ENCODE data around the gene CTBP2. TPM values are rescaled to one million over a fixed set of nuclear protein-coding genes. Genes with fewer than 3 reads are reported as not detected.
A peak's percentile ranks its signal among the peaks of the same experiment; 100 is the strongest.

CTBP2 gene
- total and polyA plus RNA-seq, 8 donors = 21.4 to 60.8 (median 31.1) TPM

- Histone ChIP-seq H3K27ac (peak overlapping the region in 3 of 4 donors; percentile 22 to 51 (median 30)), H3K36me3 (no peaks in the 10 kb centered on the region), H3K4me1 (peaks cover 12 to 20% (median 17%) of the 10 kb centered on the region in 3 donors), H3K27me3 (no peaks in the 10 kb centered on the region), H3K4me3 (no peak overlapping the region), H3K9me3 (no peaks in the 10 kb centered on the region)
- WGBS, 2 donors = 27 to 31% methylated on average over 16 of the region's 16 CpGs
- FAIRE-seq (no peak), DNase-seq (peak; percentile 80 to 95 (median 90)), ATAC-seq (peak; percentile 81 to 95 (median 90))
- TF ChIP-seq, protein P1, sequence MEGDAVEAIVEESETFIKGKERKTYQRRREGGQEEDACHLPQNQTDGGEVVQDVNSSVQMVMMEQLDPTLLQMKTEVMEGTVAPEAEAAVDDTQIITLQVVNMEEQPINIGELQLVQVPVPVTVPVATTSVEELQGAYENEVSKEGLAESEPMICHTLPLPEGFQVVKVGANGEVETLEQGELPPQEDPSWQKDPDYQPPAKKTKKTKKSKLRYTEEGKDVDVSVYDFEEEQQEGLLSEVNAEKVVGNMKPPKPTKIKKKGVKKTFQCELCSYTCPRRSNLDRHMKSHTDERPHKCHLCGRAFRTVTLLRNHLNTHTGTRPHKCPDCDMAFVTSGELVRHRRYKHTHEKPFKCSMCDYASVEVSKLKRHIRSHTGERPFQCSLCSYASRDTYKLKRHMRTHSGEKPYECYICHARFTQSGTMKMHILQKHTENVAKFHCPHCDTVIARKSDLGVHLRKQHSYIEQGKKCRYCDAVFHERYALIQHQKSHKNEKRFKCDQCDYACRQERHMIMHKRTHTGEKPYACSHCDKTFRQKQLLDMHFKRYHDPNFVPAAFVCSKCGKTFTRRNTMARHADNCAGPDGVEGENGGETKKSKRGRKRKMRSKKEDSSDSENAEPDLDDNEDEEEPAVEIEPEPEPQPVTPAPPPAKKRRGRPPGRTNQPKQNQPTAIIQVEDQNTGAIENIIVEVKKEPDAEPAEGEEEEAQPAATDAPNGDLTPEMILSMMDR (IDR thresholded peaks at IDR 0.05) = peak; percentile 93 to 100 (median 98)
- intact Hi-C loops (cut with DNase I) = no loop called here
Measured at GRCh38 chr10:125048094-125048864, 112.1 kb downstream of the CTBP2 start.

DNA sequence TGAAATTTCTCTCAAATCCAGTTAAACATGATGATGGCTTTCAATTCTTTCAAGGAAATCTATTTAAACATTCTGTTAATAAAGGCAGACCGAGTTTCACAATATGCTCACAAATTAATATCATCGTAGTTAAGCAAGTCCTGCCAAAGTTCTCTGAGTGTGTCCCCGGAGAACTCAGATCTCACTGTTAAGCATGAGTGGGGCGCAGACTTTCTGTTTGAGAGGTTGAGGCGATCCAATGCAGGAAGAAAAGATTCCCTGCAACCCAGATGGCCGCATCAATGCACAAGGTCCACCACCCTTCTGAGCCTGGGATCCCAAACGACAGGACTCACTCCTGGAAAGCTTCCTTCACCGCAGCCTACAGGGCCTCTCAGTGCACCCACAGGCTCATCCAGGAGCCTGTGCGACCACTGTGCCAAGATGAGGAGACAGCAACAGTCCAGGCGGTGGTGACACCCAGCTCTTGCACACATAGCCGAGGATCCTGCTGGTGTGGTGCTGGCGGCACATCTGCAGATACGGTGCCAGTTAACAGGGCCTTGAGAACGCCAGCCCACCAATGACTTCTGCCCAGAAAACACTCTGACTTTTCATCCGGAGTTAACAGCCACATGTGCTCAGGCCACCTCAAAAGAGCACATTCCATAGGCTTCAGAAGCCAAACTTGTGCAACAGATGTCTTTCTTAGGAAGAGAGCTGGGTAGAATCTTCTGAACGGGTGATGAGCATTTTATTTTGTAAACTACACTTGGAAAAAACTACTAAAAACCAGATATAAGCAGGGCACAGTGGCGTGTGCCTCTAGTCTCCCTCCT lies 116.3 kb downstream of the CTBP2 start:
- ATAC-seq (no peak), DNase-seq (no peak), FAIRE-seq (no peak)
- Histone ChIP-seq H3K4me1 (peaks cover 17 to 29% (median 26%) of the 10 kb centered on the region in 3 donors), H3K9me3 (no peaks in the 10 kb centered on the region), H3K4me3 (no peak overlapping the region), H3K27me3 (no peaks in the 10 kb centered on the region), H3K36me3 (no peaks in the 10 kb centered on the region), H3K27ac (no peak overlapping the region)
- 78 to 79% methylated on average over 17 of the region's 17 CpGs for WGBS, 2 donors
- intact Hi-C loops (cut with DNase I) = no loop called here
- TF ChIP-seq, protein P1 (IDR thresholded peaks at IDR 0.05) = no peak

GRCh38 chr10:125041856-125042506 lies 118.4 kb downstream of the CTBP2 start:
- TF ChIP-seq, protein P1 (IDR thresholded peaks at IDR 0.05) = no peak
- Histone ChIP-seq H3K27me3 (no peaks in the 10 kb centered on the region), H3K36me3 (no peaks in the 10 kb centered on the region), H3K4me3 (no peak overlapping the region), H3K9me3 (no peaks in the 10 kb centered on the region), H3K27ac (no peak overlapping the region), H3K4me1 (peaks cover 32 to 41% (median 35%) of the 10 kb centered on the region in 3 donors)
- no peak for DNase-seq
- WGBS, 2 donors = 84 to 90% methylated on average over 9 of the region's 9 CpGs
- intact Hi-C loops (cut with DNase I) = no loop called here
- ATAC-seq = no peak
- FAIRE-seq = no peak

DNA sequence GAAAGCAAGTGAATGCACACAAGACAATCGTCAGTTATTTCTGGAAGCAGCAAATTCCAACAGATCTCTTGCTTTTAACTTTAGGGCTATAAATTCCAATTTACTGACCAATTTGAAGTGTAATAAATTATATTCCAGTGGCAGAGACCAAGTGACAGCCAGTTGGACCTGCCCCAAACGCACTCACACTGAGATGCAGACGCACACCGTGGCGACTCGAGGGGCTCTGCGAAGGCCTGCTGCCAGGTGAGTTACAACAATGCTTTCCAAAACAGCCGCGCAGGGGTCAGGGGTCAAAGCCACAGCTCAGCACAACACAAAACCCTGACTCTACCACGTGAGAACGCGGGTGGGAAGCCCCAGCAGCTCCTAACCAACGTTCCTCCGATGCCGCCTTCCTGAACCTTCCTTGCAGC lies 121.0 kb downstream of the CTBP2 start:
- intact Hi-C loops (cut with DNase I) = no loop called here
- Histone ChIP-seq H3K4me3 (no peak overlapping the region), H3K27me3 (no peaks in the 10 kb centered on the region), H3K36me3 (no peaks in the 10 kb centered on the region), H3K27ac (peak overlapping the region in 1 of 4 donors; percentile 6), H3K4me1 (peaks cover 37 to 45% (median 42%) of the 10 kb centered on the region in 3 donors), H3K9me3 (no peaks in the 10 kb centered on the region)
- DNase-seq (peak in 1 of 6 donors; percentile 49), FAIRE-seq (no peak), ATAC-seq (peak in 1 of 4 donors; percentile 2)
- WGBS, 2 donors = 27 to 29% methylated on average over 15 of the region's 15 CpGs
- TF ChIP-seq, protein P1 (IDR thresholded peaks at IDR 0.05) = no peak
